Astrocyte of the spinal cord (primary cell): Measurements from ENCODE around the gene TACC2.

ENCODE experiments used
- DNase-seq: peaks from one replicate; pipeline ENCODE4 v3.0.0; 2011; ENCODE audit warnings: low read depth, low spot score
- H3K4me3 ChIP-seq: 2 replicates; pipeline ENCODE4 v1.5.1; 2011; ENCODE audit warnings: low read depth, mild to moderate bottlenecking, low read length, moderate library complexity
- CTCF ChIP-seq: IDR thresholded peaks from 2 replicates; pipeline ENCODE4 v1.5.1; 2012; ENCODE audit warnings: low read depth, mild to moderate bottlenecking, low read length, inconsistent platforms
- in situ Hi-C: cut with HindIII; loops from 2 replicates; pipeline ENCODE4 v1.10.0; 2017; ENCODE audit warnings: low sequenced_read_pairs

Gene TACC2

GRCh38 chr10:122251459-122252255 is 262.7 kb downstream of the TACC2 start:
- in situ Hi-C loops: no loop called here
- H3K4me3 ChIP-seq: no peak overlapping the region
- TF ChIP-seq CTCF: no peak
- peak; percentile 37 for DNase-seq

DNA sequence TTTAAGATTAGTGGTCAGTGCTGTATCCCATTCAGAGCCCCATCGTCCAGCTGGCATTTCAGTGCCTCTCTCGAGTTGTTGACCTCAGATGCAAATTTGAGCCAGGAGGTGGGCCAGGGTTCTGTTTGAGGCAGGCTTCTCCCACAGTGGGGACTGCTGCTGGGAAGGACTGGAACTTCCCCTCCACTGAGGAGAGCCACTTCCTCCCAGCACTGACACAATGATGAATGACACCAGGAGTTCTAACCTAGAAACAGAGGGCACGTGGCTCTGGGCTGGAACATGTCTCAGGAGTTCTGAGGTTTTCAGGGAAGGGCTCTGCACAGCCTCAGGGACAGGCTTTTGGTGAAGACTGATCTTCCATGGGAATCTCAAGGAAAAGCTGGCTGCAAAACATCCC is 263.8 kb downstream of the TACC2 start:
- TF ChIP-seq CTCF: no peak
- in situ Hi-C loops: no loop called here
- no peak overlapping the region for H3K4me3 ChIP-seq
- no peak for DNase-seq

GRCh38 chr10:122253605-122254004 is 264.6 kb downstream of the TACC2 start:
- TF ChIP-seq CTCF: no peak
- no peak overlapping the region for H3K4me3 ChIP-seq
- DNase-seq: no peak
- in situ Hi-C loops: no loop called here

- in situ Hi-C loops: no loop called here
- DNase-seq: no peak
- no peak for TF ChIP-seq CTCF
- no peak overlapping the region for H3K4me3 ChIP-seq
Observed at GRCh38 chr10:122254831-122255230, 265.9 kb downstream of the TACC2 start.

DNA sequence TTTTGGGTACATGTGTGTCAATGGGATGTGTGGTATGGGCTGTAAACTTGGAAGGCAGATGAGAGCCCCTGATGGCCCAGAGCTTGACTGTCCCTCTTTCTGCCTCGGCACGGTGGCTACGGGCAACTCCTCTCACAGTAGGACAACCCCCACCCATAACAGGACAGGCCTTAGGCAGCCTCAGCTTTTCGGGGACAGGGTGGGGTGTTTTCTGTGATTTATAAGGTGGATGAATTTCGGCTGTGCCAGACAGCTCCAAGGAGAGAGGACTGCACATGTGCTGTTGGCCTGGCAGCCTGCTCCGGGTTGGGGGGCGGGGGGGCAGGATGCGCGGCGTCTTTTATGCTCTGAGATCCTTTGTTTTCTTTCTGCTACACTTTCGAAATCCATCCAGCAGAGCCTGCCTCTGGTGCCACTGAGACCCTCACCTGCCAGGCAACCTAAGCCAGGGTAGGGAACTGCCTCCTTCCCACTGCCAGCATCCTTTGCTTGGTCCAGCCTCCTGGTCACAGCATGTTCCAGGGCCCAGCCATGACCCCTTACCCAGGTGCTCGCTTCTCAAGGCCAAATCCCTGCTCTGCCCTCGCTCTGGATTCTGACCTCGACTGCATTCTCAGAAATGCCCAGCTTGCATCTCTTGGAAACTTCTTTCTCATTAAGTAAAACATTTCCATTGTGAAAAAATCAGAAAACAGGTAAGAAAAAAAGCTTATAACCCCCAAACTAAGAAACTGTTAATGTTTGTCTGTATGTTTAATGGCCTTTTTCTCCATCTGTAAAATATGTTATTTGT is 266.7 kb downstream of the TACC2 start:
- TF ChIP-seq CTCF: no peak
- DNase-seq: no peak
- in situ Hi-C loops: no loop called here
- H3K4me3 ChIP-seq: no peak overlapping the region

GRCh38 chr10:122257041-122257440 is 268.1 kb downstream of the TACC2 start:
- no peak overlapping the region for H3K4me3 ChIP-seq
- no peak for DNase-seq
- in situ Hi-C loops: no loop called here
- no peak for TF ChIP-seq CTCF
